GM18520 (cell line): Measurements from ENCODE around the gene LRPPRC.
"Not testable (repeated sequence)": the region's sequence is repeated elsewhere in the genome, so short reads cannot be mapped to it uniquely, and the experiment has no call there.

Experiments
- ATAC-seq: cut with Tn5 transposase; IDR thresholded peaks from one replicate; pipeline ENCODE4 v1.9.1; 2021; ENCODE audit not compliant: unreplicated experiment

Gene LRPPRC

DNA sequence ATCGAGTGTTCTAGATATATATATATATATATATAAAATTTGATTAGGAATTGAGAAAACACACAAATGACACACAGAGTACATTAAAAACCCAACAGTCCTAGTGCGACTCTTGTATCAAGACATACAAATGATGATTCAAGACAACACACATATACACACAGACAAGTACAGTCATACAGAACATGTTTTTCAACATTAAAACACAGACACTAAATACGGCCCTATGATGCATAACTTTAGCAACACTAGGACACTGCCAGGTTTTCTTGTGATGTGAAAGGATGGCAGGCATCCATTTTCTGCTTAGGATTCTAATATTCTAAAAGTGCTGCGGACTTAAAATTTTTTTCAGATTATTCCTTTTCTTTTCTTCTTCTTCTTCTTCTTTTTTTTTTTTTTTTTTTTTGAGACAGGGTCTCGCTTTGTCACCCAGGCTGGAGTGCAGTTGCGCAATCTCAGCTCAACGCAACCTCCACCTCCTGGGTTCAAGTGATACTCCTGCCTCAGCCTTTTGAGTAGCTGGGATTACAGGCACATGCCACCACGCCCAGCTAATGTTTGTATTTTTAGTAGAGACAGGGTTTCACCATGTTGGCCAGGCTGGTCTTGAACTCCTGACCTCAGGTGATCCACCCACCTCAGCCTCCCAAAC, 84.5 kb downstream of the LRPPRC start:
- not testable (repeated sequence) for ATAC-seq

DNA sequence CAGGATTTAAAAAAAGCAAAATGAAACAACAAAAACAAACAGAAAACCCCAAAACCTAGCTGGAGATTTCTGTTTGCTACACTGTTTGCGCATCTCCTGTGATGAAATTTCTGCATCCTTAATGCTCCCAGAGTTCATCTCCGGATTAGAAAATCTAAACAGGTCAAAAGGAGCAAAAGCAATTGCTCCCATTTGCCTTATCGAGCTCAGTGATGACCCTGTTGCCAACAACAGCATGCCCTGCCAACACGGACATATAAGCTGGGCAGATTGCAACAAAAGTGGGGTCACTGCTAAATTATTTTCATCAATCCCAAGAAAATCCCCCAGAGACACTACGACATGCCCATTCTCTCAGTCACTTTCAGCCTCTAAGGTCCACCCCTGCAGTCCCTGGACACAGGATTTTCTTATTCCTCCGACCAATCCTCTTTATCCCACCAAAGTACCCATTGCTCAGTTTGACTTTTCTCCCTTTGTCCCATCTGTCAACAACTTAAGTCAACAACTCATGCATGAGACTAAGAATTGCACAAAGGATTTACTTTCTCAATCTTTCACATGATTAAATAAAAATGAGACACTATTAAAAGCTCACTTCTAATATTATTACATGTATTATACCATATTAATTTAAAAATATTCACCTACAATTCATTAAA, 89.2 kb downstream of the LRPPRC start:
- no peak for ATAC-seq

DNA sequence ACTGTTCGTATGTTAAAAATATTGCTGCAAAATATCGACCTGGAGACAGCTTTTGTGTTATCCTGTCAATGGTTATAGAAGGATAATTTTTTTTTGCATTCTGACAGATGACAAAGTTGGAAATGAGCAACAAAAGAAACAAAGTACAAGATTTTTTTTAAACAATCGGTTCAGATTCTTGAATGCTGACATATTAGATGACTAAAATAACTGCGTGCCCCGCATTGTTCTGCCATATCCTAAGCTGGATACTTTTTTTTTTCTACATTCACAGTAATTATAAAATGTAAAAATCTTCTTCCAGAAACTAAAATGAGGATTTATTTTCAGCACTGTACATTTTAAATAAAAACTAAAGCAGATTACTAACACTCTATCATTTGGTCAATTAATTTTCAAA, 89.9 kb downstream of the LRPPRC start:
- ATAC-seq = no peak

- ATAC-seq = peak; percentile 72
Measured at GRCh38 chr2:43905371-43905803, 90.4 kb downstream of the LRPPRC start.

- ATAC-seq = no peak
Measured at GRCh38 chr2:43899589-43899988, 96.2 kb downstream of the LRPPRC start.

GRCh38 chr2:43898838-43899346, 96.9 kb downstream of the LRPPRC start:
- no peak for ATAC-seq

DNA sequence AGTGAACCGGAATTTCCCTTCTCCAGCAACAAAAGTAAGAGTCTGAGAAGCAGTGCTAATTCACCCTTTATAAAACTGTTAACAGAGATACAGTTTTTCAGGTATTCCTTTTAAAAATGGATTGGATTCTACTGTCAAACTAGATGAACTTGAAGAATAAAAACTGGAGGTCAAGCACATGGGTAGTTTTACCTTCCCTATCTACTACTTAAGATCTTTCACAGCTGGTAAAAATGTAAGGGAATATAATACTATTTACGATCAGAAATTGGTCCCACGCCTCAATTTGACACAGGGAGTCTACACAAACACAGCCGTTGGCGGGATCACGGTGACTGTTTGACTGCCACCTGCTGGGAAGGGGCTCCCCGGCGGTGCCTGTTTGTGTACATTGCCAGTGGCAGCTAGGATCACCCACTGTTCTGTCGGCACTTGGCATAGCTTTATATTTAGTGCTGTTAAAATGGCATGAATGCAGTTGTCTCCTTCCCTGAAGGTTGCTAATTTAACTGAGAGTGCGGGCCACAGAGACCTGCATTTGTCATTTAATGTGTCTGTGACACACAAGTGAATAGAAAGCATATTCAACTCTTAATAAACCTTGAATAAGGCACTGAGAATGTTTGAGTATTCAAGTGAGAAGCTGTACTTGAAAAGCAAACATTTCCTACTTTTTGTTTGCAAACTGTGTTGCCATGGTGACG, 97.5 kb downstream of the LRPPRC start:
- ATAC-seq = no peak

DNA sequence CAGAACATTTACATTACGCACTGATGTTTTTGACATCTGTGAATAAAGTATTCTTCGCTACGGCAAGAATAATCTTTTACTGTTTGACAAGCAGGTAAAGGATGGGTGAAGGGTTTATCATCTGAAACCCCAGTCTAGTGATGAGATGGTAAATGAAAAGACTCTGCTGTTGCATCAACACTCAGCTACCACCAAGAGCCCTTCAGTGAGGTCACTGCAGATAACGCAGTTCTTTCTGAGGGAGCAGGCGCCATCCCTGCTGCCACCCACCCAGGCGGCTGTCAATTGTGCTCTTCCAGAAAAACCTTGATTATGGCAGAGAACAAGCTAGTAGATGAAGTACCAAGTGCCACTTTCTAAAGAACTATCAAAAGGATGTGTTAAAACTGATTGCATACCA, 98.3 kb downstream of the LRPPRC start:
- no peak for ATAC-seq

GRCh38 chr2:43896906-43897305, 98.9 kb downstream of the LRPPRC start:
- ATAC-seq = no peak

DNA sequence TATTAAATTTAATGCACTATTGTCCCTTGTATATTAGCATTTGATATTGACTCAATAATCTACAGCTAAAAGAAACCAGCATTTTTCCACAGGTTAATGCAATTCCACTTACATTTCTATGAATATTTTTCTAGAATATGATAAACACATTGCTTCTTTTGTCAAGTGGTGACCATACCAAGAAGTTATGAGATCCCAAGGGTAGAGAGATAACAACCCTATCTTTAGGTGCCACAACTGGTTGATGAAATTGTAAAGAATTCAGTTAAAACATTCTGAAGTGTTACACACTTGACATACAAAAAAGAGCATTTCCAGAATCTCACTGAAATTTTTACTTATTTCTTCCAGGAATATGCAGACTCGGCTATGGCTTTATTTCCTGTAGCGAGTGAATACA, 101.0 kb downstream of the LRPPRC start:
- no peak for ATAC-seq

DNA sequence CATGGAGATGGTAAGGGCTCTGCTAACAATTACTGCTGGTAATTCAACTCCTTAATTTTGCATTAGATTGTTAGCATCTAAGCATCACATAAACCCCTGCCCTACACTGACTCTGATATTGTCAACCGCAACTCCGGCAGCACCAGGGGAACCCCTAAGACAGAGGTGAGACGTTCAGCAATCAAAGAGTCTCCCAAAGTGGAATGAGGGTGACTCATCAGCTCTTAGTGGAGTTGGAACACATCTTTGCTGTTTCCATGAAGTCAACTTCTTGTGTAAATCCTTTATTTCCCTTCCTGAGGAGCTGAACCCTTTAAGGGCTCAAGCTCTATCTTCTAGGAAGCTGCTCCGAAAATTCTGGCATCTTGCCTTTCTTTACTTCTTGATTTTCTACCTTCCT, 104.9 kb downstream of the LRPPRC start:
- ATAC-seq = no peak

DNA sequence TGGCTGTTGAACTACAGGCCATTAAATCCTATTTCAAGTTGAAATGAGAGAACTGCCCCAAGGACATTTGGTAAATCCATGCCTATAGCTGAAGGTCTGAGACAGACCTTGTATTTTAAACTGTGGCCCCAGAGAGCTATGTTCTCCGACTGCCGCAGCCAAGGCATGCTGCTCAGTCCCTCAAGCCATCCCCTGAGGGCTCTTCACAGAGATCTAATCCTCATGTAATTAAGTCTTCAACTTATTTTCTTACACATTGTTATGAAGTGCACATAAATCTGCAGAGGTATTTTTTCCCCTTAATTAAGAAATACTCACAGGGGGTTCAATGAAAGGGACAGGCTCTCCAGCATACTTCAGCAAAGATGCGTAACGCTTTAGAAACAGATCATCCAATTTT, 106.4 kb downstream of the LRPPRC start:
- ATAC-seq = no peak

- no peak for ATAC-seq
Measured at GRCh38 chr2:43887176-43887575, 108.6 kb downstream of the LRPPRC start.

GRCh38 chr2:43885132-43885632, 110.6 kb downstream of the LRPPRC start:
- no peak for ATAC-seq

DNA sequence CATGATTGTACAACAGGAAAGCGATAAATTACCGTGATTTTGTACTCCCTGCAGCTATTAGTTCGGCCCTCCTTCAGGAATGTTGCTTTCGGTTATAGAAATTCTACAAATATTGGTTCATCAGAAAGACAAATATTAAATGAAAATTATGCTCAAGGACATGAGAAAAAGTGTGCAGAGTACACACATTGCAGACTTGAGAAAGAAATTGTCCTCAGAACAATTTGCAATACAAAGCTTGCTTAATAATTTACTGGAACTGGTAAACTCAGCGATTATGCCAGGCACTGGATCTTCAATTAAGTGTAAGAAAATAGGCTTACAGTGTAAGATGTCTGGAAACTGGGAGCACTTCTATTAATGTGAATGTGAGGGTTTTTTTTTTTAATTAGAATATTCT, 111.1 kb downstream of the LRPPRC start:
- ATAC-seq = no peak

DNA sequence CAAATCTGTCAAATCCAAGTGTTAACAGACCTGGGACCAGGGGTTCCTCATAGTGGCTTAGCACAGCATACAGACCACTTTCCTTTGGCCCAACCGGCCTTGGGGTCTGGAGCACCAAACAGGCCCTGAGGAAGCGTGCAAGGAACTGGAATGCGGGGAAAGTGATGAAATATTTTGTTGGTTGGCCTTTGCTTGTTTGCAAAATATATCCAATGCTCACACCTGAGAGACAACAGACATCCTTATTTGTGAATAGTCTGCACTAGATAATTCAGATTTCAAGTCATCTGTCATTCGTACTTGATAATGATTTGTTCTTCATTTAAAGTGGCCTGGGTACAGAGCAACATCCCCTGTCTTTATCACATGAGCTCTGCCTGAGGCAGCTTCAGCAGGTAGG, 113.5 kb downstream of the LRPPRC start:
- no peak for ATAC-seq

GRCh38 chr2:43880952-43881351, 114.8 kb downstream of the LRPPRC start:
- ATAC-seq = no peak

DNA sequence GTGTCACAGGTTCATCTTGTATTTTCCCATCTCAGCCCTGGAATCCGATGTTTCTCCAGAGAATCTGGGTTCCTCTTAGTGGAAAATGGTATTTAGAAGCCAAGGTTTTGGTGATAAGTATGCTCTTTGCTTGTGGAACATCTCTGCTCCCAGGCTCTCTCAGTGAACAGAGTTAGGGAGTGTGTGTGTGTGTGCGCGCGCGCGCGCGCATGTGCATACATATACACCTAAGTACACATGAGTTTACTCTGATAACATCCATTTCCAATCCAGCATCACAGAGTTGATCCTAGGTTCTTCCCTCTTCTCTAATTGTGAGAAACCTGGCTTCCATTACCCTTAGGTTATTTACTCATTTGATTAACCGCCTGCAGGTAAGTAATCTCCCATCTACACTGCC, 115.3 kb downstream of the LRPPRC start:
- ATAC-seq = no peak

GRCh38 chr2:43879261-43879660, 116.5 kb downstream of the LRPPRC start:
- no peak for ATAC-seq

DNA sequence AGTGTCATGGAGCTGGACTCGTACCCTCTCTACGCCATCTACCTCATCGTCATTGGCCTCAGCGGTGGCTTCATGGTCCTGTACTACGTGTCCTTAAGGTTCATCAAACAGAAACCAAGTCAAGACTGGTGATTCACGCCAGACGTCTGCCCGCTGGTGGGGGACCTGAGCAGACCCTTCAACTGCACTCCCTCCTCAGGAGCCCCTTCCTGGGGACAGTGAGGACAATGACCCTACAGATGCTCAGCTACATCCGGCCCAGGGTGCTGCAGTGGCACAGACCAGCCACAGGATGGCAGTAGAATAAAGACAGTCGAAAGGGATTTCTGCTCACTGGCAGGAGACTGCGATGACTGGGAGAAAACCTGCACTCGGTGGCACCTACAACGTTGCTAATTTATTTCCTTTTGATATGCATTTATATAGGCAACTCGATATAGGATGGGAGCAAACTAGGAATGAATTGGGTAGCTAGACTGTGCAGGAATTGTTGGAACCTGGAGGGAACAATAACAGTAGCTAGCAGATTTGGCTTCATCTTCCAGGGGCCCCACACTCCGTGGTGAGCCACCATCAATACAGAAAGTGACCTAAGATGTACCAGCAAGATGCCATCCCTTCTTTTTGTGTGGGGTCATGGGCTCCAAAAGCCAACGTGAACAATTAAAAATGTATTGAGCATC, 117.9 kb downstream of the LRPPRC start:
- ATAC-seq = no peak

- ATAC-seq = no peak
Measured at GRCh38 chr2:43874776-43875451, 120.9 kb downstream of the LRPPRC start.
